B cell (primary cell): ENCODE data around the gene SLC9C1. TPM values are rescaled to one million over a fixed set of nuclear protein-coding genes. Genes with fewer than 3 reads are reported as not detected.

Experiments
- ATAC-seq: fragments of 200-7000 bp; cut with Tn5 transposase; one replicate; pipeline ENCODE4 v1.10.0; 2021; ENCODE audit warnings: low read depth, mild to moderate bottlenecking, moderate number of reproducible peaks, moderate library complexity
- CTCF ChIA-PET: fragments of 350-600 bp; sonication (Branson Sonifier 250); formaldehyde crosslinking; loops from one replicate; lab custom pipeline; 2021; ENCODE audit warnings: antibody characterized with exemption, inconsistent platforms; lab: Charles Lee
- POLR2A ChIA-PET: fragments of 350-600 bp; sonication (Branson Sonifier 250); formaldehyde crosslinking; loops from one replicate; lab custom pipeline; 2021; ENCODE audit warnings: antibody characterized with exemption; lab: Charles Lee
- DNase-seq: peaks from one replicate; pipeline ENCODE4 v3.0.0; 2013
- H2AFZ ChIP-seq: 2 replicates; pipeline ENCODE4 v1.6.1; 2012; ENCODE audit warnings: mild to moderate bottlenecking, low read depth, low read length; ENCODE audit not compliant: insufficient read depth, poor library complexity, severe bottlenecking
- H3K27ac ChIP-seq, 2 donors: 1 replicate in 1 of 2; 2 replicates in 1 of 2; pipeline ENCODE4 v1.5.1; 2012 to 2013; ENCODE audit warnings: low read length in 2 of 2, mild to moderate bottlenecking in 2 of 2, moderate library complexity in 1 of 2
- H3K27me3 ChIP-seq, 4 experiments: fragments of 200-600 bp in 1 of 4; sonication (generic) in 1 of 4; replicated peaks in 1 of 4; 1 replicate in 2 of 4; 2 replicates in 2 of 4; pipeline versions ENCODE4 v1.6.1 to v1.7.0; 2013 to 2016; ENCODE audit warnings: low read length in 3 of 4, mild to moderate bottlenecking in 2 of 4, mixed read lengths in 1 of 4, moderate library complexity in 1 of 4; ENCODE audit not compliant: insufficient read depth in 4 of 4, control insufficient read depth in 3 of 4; ENCODE audit errors: control extremely low read depth in 1 of 4
- H3K36me3 ChIP-seq, 2 experiments: replicated peaks in 1 of 2; 1 replicate in 1 of 2; 2 replicates in 1 of 2; pipeline versions ENCODE4 v1.6.1 to v1.7.1; 2013; ENCODE audit warnings: low read length in 1 of 2; ENCODE audit not compliant: insufficient read depth in 2 of 2, control insufficient read depth in 1 of 2; ENCODE audit errors: control extremely low read depth in 1 of 2, extremely low read depth in 1 of 2
- H3K4me1 ChIP-seq, 2 donors: fragments of 200-600 bp in 1 of 2; sonication (generic) in 1 of 2; 1 replicate in 1 of 2; 2 replicates in 1 of 2; pipeline versions ENCODE4 v1.5.1 to v1.6.1; 2013 to 2017; ENCODE audit warnings: low read length in 2 of 2; ENCODE audit not compliant: control insufficient read depth in 2 of 2, insufficient read depth in 2 of 2
- H3K4me2 ChIP-seq: replicated peaks from 2 replicates; pipeline ENCODE3; 2012; ENCODE audit warnings: mild to moderate bottlenecking, low read depth, low read length; ENCODE audit not compliant: poor library complexity, severe bottlenecking
- H3K4me3 ChIP-seq, 5 experiments: fragments of 200-600 bp in 1 of 5; sonication (generic) in 1 of 5; 1 replicate in 3 of 5; 2 replicates in 2 of 5; pipeline versions ENCODE4 v1.5.1 to v1.7.0; 2011 to 2016; ENCODE audit warnings: low read length in 4 of 5, mild to moderate bottlenecking in 4 of 5, low read depth in 2 of 5, control low read depth in 1 of 5, moderate library complexity in 1 of 5; ENCODE audit not compliant: insufficient read depth in 1 of 5; ENCODE audit errors: control extremely low read depth in 1 of 5, extremely low read depth in 1 of 5
- H3K79me2 ChIP-seq: fragments of 200-600 bp; sonication (generic); one replicate; pipeline ENCODE4 v1.6.0; 2016; ENCODE audit warnings: low read length; ENCODE audit not compliant: control insufficient read depth, insufficient read depth
- H3K9ac ChIP-seq: fragments of 200-600 bp; sonication (generic); 2 replicates; pipeline ENCODE4 v1.6.1; 2017; ENCODE audit warnings: mild to moderate bottlenecking, low read length, moderate library complexity
- H3K9me3 ChIP-seq, 3 donors: one replicate each; pipeline versions ENCODE4 v1.6.1 to v1.7.1; 2013; ENCODE audit warnings: low read length in 2 of 3; ENCODE audit not compliant: control insufficient read depth in 2 of 3, insufficient read depth in 1 of 3; ENCODE audit errors: control extremely low read depth in 1 of 3
- H4K20me1 ChIP-seq: 2 replicates; pipeline ENCODE4 v1.6.0; 2012; ENCODE audit warnings: mild to moderate bottlenecking, low read length; ENCODE audit not compliant: insufficient read depth, control insufficient read depth, poor library complexity, severe bottlenecking
- H3K27ac Mint-ChIP-seq: one replicate; pipeline ENCODE4 v1.8.0; 2021; ENCODE audit warnings: mixed read lengths
- H3K27me3 Mint-ChIP-seq: one replicate; pipeline ENCODE4 v1.8.0; 2021; ENCODE audit warnings: mixed read lengths
- H3K4me1 Mint-ChIP-seq: one replicate; pipeline ENCODE4 v1.8.0; 2021; ENCODE audit warnings: mixed read lengths
- H3K4me3 Mint-ChIP-seq: one replicate; pipeline ENCODE4 v1.8.0; 2021; ENCODE audit warnings: mixed read lengths
- H3K9me3 Mint-ChIP-seq: one replicate; pipeline ENCODE4 v1.8.0; 2022; ENCODE audit warnings: mixed read lengths; ENCODE audit not compliant: insufficient read depth
- EZH2 ChIP-seq: IDR thresholded peaks from 2 replicates; pipeline ENCODE4 v1.6.1; 2012; ENCODE audit warnings: borderline replicate concordance, low read depth, mild to moderate bottlenecking, moderate library complexity, low read length; ENCODE audit not compliant: insufficient read depth, poor library complexity, severe bottlenecking
- WGBS: methylation state at CpG from one replicate; pipeline ENCODE4 v1.1.5; 2013; ENCODE audit warnings: missing lambda C conversion rate; ENCODE audit not compliant: insufficient coverage; 5-methylcytosine and 5-hydroxymethylcytosine counted together
- intact Hi-C: fragments of 100-400 bp; cut with micrococcal nuclease; formaldehyde crosslinking; loops from one replicate; pipeline ENCODE4 v1.10.0; 2022
- polyA plus RNA-seq: library from polyadenylated mRNA; depleted of rRNA; stranded (reverse); fragments of >200 nt; gene quantifications from 2 replicates; pipeline ENCODE4 v1.2.3, GENCODE V29; 2012
- total RNA-seq, 2 donors: library from RNA; stranded (reverse); fragments of 120-200 nt in 1 of 2; gene quantifications; 1 replicate in 1 of 2; 2 replicates in 1 of 2; pipeline versions ENCODE4 v1.2.3 to v1.2.4, GENCODE V29; 2013 to 2022
- TF ChIP-seq, protein P1 (sequence below): fragments of 200-600 bp; IDR thresholded peaks from one replicate; pipeline ENCODE4 v1.8.0; 2022; ENCODE audit warnings: antibody characterized with exemption, mild to moderate bottlenecking

SLC9C1 gene
- total and polyA plus RNA-seq, 2 donors (not counting 1 experiment from before 2014, with no cell fraction given) = 0.07 to 0.49 TPM

DNA sequence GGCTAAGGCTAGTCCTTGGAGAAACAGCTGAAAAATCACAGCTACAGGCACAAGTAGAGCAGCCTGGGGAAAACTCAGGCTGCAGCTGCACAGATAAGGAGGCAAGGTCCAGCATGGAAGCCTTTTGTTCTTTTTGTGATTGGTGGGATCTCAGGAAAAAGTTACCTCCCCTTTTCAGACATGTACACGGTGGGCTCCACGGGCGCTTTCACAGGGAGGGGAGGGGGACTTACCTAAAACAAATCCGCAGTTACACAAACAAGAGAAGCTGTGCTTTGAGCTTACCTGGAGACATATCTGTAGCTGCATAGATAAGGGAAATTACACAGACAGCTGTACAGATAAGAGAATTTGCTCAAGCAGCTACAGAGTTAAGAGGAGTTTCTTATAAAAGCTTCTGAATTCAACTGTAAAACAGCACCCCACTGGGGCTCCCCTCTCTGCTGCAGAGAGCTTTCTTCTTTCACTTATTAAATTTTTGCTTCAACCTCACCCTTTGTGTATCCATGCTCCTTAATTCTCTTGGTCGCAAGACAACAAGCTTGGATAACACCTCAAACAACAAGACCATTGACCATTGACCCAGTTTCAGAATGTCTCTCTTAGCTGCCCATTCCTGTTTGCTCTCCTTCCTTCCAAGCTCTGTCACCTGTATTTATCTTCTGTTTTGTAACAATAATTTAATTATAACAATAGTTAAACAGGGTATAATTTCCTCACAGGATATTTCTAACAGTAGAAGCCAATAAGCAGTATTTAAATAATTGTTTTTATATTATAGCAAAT lies 28.0 kb upstream of the SLC9C1 start:
- Histone ChIP-seq H3K36me3 (no peaks in the 10 kb centered on the region), H3K9ac (no peak overlapping the region), H3K9me3 (no peaks in the 10 kb centered on the region), H4K20me1 (no peaks in the 10 kb centered on the region), H3K4me1 (no peaks in the 10 kb centered on the region), H3K4me3 (no peak overlapping the region), H3K79me2 (no peaks in the 10 kb centered on the region), H3K27me3 (no peaks in the 10 kb centered on the region), H3K27ac (no peak overlapping the region), H3K4me2 (no peak overlapping the region), H2AFZ (no peak overlapping the region)
- no peak overlapping the region for H3K27ac Mint-ChIP-seq
- no peaks in the 10 kb centered on the region for H3K27me3 Mint-ChIP-seq
- no peaks in the 10 kb centered on the region for H3K9me3 Mint-ChIP-seq
- H3K4me1 Mint-ChIP-seq = no peaks in the 10 kb centered on the region
- TF ChIP-seq, protein P1, sequence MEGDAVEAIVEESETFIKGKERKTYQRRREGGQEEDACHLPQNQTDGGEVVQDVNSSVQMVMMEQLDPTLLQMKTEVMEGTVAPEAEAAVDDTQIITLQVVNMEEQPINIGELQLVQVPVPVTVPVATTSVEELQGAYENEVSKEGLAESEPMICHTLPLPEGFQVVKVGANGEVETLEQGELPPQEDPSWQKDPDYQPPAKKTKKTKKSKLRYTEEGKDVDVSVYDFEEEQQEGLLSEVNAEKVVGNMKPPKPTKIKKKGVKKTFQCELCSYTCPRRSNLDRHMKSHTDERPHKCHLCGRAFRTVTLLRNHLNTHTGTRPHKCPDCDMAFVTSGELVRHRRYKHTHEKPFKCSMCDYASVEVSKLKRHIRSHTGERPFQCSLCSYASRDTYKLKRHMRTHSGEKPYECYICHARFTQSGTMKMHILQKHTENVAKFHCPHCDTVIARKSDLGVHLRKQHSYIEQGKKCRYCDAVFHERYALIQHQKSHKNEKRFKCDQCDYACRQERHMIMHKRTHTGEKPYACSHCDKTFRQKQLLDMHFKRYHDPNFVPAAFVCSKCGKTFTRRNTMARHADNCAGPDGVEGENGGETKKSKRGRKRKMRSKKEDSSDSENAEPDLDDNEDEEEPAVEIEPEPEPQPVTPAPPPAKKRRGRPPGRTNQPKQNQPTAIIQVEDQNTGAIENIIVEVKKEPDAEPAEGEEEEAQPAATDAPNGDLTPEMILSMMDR = no peak
- no peak for TF ChIP-seq EZH2
- ChIA-PET POLR2A (interaction anchor here (0.7 kb wide), 1 partner anchor 168 kb away, joined by 3 read pairs; no protein-coding TSS in a partner anchor), CTCF (interaction anchor here (0.8 to 2.9 kb wide), 12 partner anchors 8 to 229 kb away, joined by 3 to 12 read pairs (median 4); partner anchors contain the start of genes CD200 and SLC9C1)
- ATAC-seq (no peak), DNase-seq (no peak)
- H3K4me3 Mint-ChIP-seq = no peak overlapping the region
- intact Hi-C loops = no loop called here
- 100% methylated on average over 1 of the region's 5 CpGs for WGBS

DNA sequence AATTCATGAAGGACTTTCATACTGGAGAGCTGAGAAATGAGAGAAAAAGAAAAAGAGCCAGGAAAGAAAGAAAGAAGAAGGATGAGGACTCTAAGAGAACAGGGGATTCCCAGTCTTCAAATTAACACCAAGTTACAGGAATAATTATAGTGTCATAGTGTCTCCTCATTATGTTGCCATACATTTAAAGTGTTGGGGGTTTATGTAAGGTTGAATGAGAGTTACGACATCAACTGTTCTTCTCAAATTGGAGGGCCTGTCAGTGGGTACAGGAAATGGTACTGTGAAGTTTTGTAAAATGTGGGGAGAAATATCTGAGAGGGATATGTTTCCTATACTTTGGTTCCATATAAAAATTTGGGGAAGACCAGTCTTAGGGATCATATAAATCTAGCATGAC lies 26.7 kb upstream of the SLC9C1 start:
- Mint-ChIP-seq H3K4me1 (no peaks in the 10 kb centered on the region), H3K9me3 (no peaks in the 10 kb centered on the region), H3K27ac (no peak overlapping the region), H3K4me3 (no peak overlapping the region), H3K27me3 (no peaks in the 10 kb centered on the region)
- H3K4me3 ChIP-seq = no peak overlapping the region
- no peaks in the 10 kb centered on the region for H3K79me2 ChIP-seq
- no peaks in the 10 kb centered on the region for H3K4me1 ChIP-seq
- H3K27ac ChIP-seq = no peak overlapping the region
- no peak overlapping the region for H2AFZ ChIP-seq
- H3K9ac ChIP-seq = no peak overlapping the region
- no peaks in the 10 kb centered on the region for H3K27me3 ChIP-seq
- ATAC-seq (no peak), DNase-seq (no peak)
- ChIA-PET POLR2A (no interaction called here), CTCF (interaction anchor here (0.6 to 2.9 kb wide), 5 partner anchors 16 to 275 kb away, joined by 3 to 13 read pairs (median 11); partner anchors contain the start of gene SLC9C1)
- intact Hi-C loops = no loop called here
- H4K20me1 ChIP-seq = no peaks in the 10 kb centered on the region
- peaks cover 0 to 4% (median 1%) of the 10 kb centered on the region in 3 donors for H3K9me3 ChIP-seq
- H3K36me3 ChIP-seq = no peaks in the 10 kb centered on the region
- no CpG with 5 or more reads among the region's 1 CpG for WGBS
- TF ChIP-seq EZH2 = no peak
- TF ChIP-seq, protein P1 = no peak
- no peak overlapping the region for H3K4me2 ChIP-seq
